DOHH2 (cell line): ENCODE data around the gene CRYBG1.

Experiments
- H3F3A ChIP-seq: fragments of 200-600 bp; sonication (generic), shearing (Covaris generic); 2 replicates; pipeline ENCODE4 v1.6.0; 2016; ENCODE audit warnings: antibody characterized with exemption, mild to moderate bottlenecking; ENCODE audit not compliant: control insufficient read depth, insufficient read depth
- H3K27ac ChIP-seq: fragments of 200-600 bp; sonication (generic); 2 replicates; pipeline ENCODE4 v1.5.1; 2014; ENCODE audit warnings: low read depth, mild to moderate bottlenecking, low read length, moderate library complexity
- H3K27me3 ChIP-seq: fragments of 200-600 bp; sonication (generic); 2 replicates; pipeline ENCODE4 v1.6.1; 2014; ENCODE audit warnings: mild to moderate bottlenecking, low read length, mixed read lengths; ENCODE audit not compliant: control insufficient read depth
- H3K36me3 ChIP-seq: fragments of 200-600 bp; sonication (generic); 2 replicates; pipeline ENCODE4 v1.6.1; 2014; ENCODE audit warnings: mild to moderate bottlenecking, low read length, moderate library complexity, mixed read lengths; ENCODE audit not compliant: control insufficient read depth
- H3K4me1 ChIP-seq: fragments of 200-600 bp; sonication (generic); 2 replicates; pipeline ENCODE4 v1.6.1; 2014; ENCODE audit warnings: mild to moderate bottlenecking, low read length, mixed read lengths; ENCODE audit not compliant: control insufficient read depth
- H3K4me2 ChIP-seq: fragments of 200-600 bp; sonication (generic); 2 replicates; pipeline ENCODE4 v1.6.0; 2014; ENCODE audit warnings: mild to moderate bottlenecking, low read length, moderate library complexity
- H3K4me3 ChIP-seq: fragments of 200-600 bp; sonication (generic); 2 replicates; pipeline ENCODE4 v1.5.1; 2014; ENCODE audit warnings: mild to moderate bottlenecking, low read length, mixed read lengths
- H3K79me2 ChIP-seq: fragments of 200-600 bp; sonication (generic); 2 replicates; pipeline ENCODE4 v1.6.1; 2014; ENCODE audit warnings: mild to moderate bottlenecking, low read length, mixed read lengths; ENCODE audit not compliant: control insufficient read depth
- H3K9me2 ChIP-seq: fragments of 200-600 bp; sonication (generic); replicated peaks from 2 replicates; pipeline ENCODE4 v1.6.1; 2014; ENCODE audit warnings: mild to moderate bottlenecking, low read length, mixed read lengths; ENCODE audit not compliant: control insufficient read depth
- H3K9me3 ChIP-seq: fragments of 200-600 bp; sonication (generic); 2 replicates; pipeline ENCODE4 v1.6.1; 2014; ENCODE audit warnings: antibody characterized with exemption, low read length, mixed read lengths; ENCODE audit not compliant: control insufficient read depth, insufficient read depth
- H4K20me1 ChIP-seq: fragments of 200-600 bp; sonication (generic); 2 replicates; pipeline ENCODE4 v1.6.0; 2014; ENCODE audit warnings: low read depth, mild to moderate bottlenecking, antibody characterized with exemption, low read length, moderate library complexity; ENCODE audit not compliant: control insufficient read depth, insufficient read depth
- CTCF ChIP-seq: fragments of 200-600 bp; sonication (generic); IDR thresholded peaks from one replicate; pipeline ENCODE4 v1.5.1; 2014; ENCODE audit warnings: antibody characterized with exemption, mild to moderate bottlenecking, low read depth, low read length; ENCODE audit not compliant: poor library complexity, severe bottlenecking
- EZH2phosphoT487 ChIP-seq: fragments of 200-600 bp; sonication (generic); IDR thresholded peaks from 2 replicates; pipeline ENCODE4 v1.6.1; 2017; ENCODE audit warnings: borderline replicate concordance, mild to moderate bottlenecking, antibody characterized with exemption, low read length, moderate library complexity, mixed read lengths

CRYBG1 gene

GRCh38 chr6:106434530-106434929 is 74.0 kb downstream of the CRYBG1 start:
- TF ChIP-seq EZH2phosphoT487 (no peak), CTCF (no peak)
- Histone ChIP-seq H3K79me2 (no peaks in the 10 kb centered on the region), H3K27ac (no peak overlapping the region), H3K9me3 (no peaks in the 10 kb centered on the region), H4K20me1 (no peaks in the 10 kb centered on the region), H3K36me3 (no peaks in the 10 kb centered on the region), H3F3A (no peaks in the 10 kb centered on the region), H3K4me3 (no peak overlapping the region), H3K4me1 (no peaks in the 10 kb centered on the region), H3K9me2 (no peaks in the 10 kb centered on the region), H3K27me3 (peaks cover 17% of the 10 kb centered on the region), H3K4me2 (no peak overlapping the region)

- TF ChIP-seq EZH2phosphoT487 (no peak), CTCF (no peak)
- Histone ChIP-seq H3K4me1 (peaks cover 4% of the 10 kb centered on the region), H3K4me3 (no peak overlapping the region), H3K4me2 (no peak overlapping the region), H3K79me2 (no peaks in the 10 kb centered on the region), H4K20me1 (no peaks in the 10 kb centered on the region), H3K9me2 (no peaks in the 10 kb centered on the region), H3K9me3 (no peaks in the 10 kb centered on the region), H3K27me3 (peaks cover 44% of the 10 kb centered on the region), H3K27ac (no peak overlapping the region), H3F3A (no peaks in the 10 kb centered on the region), H3K36me3 (no peaks in the 10 kb centered on the region)
These were observed 78.9 kb downstream of the CRYBG1 start for GRCh38 chr6:106439459-106439858.

- no peaks in the 10 kb centered on the region for H3K36me3 ChIP-seq
- H3F3A ChIP-seq, result no peaks in the 10 kb centered on the region
- TF ChIP-seq EZH2phosphoT487 (no peak), CTCF (no peak)
- H3K79me2 ChIP-seq, result no peaks in the 10 kb centered on the region
- H3K9me3 ChIP-seq, result no peaks in the 10 kb centered on the region
- no peak overlapping the region for H3K4me3 ChIP-seq
- H3K27me3 ChIP-seq, result peaks cover 43% of the 10 kb centered on the region
- no peak overlapping the region for H3K27ac ChIP-seq
- H3K4me2 ChIP-seq, result no peak overlapping the region
- H3K9me2 ChIP-seq, result no peaks in the 10 kb centered on the region
- H3K4me1 ChIP-seq, result peaks cover 8% of the 10 kb centered on the region
- no peaks in the 10 kb centered on the region for H4K20me1 ChIP-seq
These were observed 80.0 kb downstream of the CRYBG1 start for GRCh38 chr6:106440546-106440945.

GRCh38 chr6:106442395-106442794 is 81.9 kb downstream of the CRYBG1 start:
- H4K20me1 ChIP-seq, result no peaks in the 10 kb centered on the region
- no peak overlapping the region for H3K4me3 ChIP-seq
- no peak overlapping the region for H3K4me2 ChIP-seq
- no peaks in the 10 kb centered on the region for H3K9me2 ChIP-seq
- H3K27me3 ChIP-seq, result peaks cover 43% of the 10 kb centered on the region
- H3F3A ChIP-seq, result no peaks in the 10 kb centered on the region
- H3K79me2 ChIP-seq, result no peaks in the 10 kb centered on the region
- peaks cover 15% of the 10 kb centered on the region for H3K4me1 ChIP-seq
- H3K9me3 ChIP-seq, result no peaks in the 10 kb centered on the region
- TF ChIP-seq CTCF (no peak), EZH2phosphoT487 (no peak)
- H3K27ac ChIP-seq, result no peak overlapping the region
- no peaks in the 10 kb centered on the region for H3K36me3 ChIP-seq
